HG02588 (cell line): Measurements from ENCODE around the gene GMNC.

ENCODE experiments used
- ATAC-seq: cut with Tn5 transposase; IDR thresholded peaks from one replicate; pipeline ENCODE4 v1.9.1; 2021; ENCODE audit warnings: mild to moderate bottlenecking, moderate library complexity; ENCODE audit not compliant: unreplicated experiment

Gene GMNC

DNA sequence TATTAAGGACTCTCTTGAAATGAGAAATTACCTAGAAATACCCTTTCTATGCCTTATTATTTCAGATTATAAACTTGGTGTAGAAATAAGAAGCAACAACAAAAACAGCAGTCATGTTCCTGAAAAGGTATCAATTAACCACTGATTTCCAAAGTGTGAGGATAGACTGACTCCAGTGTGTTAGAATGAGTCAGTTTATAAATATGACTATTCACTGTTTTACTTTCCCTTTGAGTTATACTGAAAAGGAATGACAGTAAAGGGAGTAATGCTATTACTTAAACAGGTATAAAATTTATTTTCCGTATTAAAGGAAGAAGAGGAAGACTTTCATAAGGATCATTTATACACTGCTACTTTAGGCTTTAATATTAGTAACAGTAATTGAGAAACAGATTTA is 12.9 kb downstream of the GMNC start:
- ATAC-seq = no peak

DNA sequence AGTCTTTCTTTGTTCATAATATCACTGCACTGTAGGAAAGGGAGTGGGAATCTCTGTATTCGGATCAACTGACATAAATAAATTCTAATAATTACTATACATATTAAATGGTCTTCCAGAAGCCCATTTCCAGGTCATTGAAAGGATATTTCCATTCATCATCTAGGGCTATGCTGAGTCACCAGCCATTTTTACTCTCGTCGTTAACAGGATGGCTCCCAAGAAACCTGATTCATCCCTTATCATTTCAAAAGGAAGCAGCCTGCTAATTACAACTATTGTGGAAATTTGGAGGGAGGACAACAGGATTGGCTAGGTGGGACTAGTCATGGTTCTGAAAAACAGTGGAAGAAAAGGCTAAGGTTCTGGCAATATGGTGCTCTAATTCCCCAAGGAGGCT is 13.6 kb downstream of the GMNC start:
- no peak for ATAC-seq

DNA sequence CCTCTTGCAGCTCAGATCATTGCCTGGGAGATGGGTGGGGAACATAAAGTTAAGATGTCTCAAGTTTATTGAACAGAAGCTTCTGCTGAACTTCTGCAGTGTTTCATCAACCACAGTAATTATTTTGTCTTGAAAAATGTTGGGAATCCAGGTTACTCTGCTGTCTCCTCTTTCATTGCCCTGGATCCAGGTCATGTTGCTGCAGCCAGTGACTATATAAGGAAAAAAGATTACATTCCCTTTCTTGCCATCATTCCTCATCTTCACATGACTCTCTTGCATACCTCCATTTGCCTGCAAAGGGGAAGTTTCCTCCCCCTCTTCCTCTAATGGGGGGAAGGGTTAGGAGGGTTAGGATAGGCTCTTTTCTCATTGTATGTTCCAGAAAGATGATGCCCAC is 15.1 kb downstream of the GMNC start:
- ATAC-seq = no peak

DNA sequence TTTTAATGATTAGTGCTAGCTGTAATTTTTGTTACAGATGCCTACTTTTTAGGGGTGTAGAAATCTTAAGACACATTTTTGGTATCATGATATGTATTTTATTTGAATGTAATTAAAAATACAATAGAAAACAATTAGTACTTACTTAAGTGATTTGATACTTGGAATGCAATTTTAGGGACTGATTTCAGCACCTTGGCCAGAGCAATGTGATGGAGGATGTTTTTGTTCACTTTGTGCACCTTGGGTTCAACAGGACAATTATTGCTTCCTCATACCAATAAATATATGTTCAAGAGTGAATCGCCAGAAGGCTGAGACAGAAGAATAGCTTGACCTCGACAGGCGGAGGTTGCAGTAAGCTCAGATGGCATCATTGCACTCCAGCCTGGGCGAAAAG is 22.3 kb downstream of the GMNC start:
- ATAC-seq = no peak

DNA sequence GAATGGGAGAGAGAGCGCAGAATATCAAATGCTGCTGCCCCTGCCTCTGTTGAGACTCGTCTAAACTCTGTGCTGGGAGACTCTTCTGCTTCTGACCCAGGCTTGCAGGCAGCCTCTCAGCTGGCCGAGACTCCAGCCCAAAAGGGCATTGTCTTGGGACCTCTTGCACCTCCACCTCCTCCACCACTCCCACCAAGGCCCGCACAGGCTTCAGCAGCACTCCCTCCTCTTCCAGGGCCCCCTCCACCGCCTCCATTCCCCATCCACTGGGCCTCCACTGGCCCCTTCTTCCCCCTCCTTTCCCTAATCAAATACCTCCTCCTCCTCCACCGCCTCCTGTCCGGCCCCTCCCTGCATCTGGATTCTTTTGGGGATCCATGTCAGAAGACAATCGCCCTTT is 31.3 kb downstream of the GMNC start:
- ATAC-seq = no peak

DNA sequence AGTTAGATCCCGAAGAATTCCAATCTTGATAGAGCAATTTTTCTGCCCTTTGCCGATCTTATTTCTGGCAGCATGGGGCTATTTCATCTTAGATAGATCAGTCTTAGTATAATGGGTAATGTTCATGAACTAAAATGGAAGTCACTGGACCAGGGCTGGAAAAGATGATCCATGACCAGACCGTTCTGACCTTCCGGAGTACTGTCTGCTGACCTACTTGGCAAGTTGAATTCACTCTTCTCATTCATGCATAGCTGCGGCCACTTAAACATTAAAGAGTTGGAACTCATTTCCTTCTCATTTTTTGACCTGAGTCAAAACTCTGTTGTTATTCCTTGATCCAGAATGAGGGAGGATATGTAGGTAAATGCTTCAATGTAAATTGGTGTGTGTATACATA is 32.5 kb downstream of the GMNC start:
- no peak for ATAC-seq

DNA sequence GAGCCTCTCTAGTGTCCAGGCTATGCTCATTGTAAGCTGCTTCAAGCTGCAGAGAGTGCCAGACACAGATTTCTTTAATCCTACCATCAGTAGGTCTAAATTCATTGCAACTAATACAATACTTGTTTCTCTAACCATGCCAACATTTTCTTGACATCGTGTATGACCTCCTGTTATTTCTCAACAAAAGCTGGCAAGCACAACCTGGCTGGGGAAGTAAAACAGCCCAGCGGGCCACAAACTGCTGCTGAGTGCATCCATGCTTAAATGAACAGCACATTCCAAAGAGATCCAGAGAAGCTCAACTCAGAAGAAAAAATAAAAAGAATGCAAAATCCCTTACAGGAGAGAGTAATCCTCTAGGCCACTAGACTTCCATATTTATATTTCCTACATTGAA is 36.5 kb downstream of the GMNC start:
- ATAC-seq = no peak

DNA sequence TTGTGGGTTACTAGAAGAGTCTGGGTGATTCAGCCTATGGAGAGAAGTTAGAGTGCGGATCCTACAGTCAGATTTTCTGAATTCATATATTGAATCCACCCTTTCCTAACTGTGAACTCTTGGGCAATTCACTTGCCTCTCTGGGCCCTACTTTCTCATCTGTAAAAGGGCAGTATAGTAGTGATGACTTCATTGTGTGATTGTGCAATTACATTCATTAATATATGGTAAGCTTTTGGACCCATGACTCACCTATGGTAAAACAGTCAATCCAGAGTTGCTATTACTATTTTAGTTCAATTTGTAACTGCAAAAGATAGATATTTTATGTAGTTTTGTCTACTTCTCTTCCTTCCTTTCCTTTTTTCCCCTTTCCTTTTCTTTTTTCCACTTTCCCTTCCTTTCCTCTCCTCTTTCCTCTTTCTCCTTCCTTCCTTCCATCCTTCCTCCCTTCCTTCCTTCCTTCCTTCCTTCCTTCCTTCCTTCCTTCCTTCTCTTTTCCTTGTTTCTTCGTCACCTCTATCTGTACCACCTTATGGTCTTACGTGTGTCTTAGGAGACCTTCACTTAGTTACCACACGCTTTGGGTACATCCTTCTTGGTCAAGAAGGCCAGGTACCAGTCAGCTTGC is 37.0 kb downstream of the GMNC start:
- ATAC-seq = no peak

DNA sequence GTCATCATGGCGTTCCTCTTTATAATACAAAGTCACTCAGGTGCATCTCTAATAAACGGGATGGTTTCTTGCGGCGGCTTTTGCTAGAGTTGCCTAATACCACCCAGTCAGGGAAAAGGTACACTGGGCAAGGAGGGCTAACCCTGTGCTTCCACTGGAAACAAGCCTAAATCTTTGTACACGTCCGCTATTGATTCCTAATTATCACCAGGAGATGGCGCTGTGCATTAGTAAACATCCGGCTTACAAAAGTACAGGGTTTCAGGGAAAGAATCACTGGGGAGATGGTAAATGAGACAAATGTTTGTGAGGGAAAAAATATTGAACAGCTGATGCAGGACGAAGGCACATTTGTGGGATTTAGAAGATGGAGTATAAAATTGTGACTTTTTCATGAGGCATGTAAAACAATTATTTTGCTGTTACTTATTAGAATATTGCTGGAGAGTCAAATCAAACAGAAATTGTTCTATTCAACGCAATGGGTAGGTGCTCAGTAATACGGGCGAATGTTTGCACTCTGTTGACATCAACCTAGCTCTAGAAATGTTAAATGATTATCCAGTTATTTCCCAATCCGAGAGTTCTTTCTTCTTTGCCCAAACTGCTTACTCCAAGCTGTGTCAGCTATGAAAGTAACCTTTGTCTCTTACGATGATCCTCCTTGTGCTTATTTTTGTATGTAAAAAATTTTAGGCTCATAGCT is 50.6 kb downstream of the GMNC start:
- peak; percentile 60 for ATAC-seq

DNA sequence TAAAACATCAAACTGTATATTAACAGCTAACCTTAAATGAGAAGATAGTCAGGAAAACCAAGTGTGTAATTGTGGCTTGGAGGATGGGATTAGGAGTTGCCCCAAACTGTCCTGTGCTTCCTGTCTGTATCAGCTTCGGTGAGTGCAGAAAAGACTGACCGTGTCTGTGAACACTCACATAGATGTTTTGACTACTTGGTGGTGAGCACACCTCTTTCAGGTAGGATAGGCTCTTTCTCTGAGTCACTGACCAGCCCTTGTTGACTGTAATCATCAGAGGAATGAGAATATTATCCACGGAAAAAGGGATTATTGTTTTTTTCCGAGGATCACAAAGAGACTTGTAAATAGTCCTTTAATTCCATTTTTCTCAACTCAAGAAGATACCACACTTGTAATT is 51.5 kb downstream of the GMNC start:
- ATAC-seq = no peak

DNA sequence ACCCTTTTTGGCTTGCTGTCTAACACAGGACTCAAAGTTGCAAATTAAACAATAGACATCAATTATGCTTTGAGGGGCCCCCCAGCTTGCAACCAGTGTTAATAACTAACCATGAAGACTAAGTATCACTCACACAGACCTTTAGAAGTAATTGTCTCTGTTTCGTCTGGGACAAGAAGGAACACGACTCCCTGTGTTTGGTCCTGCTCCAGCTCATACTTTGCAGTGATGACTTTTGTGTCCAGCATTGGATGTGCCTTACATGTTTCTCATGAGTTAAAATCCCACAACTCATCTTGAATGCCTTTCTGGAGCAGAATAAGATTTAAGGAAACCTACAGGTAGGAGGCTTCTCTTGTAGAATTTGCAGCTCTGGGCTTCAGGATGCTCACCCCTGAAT is 53.1 kb downstream of the GMNC start:
- ATAC-seq = no peak

DNA sequence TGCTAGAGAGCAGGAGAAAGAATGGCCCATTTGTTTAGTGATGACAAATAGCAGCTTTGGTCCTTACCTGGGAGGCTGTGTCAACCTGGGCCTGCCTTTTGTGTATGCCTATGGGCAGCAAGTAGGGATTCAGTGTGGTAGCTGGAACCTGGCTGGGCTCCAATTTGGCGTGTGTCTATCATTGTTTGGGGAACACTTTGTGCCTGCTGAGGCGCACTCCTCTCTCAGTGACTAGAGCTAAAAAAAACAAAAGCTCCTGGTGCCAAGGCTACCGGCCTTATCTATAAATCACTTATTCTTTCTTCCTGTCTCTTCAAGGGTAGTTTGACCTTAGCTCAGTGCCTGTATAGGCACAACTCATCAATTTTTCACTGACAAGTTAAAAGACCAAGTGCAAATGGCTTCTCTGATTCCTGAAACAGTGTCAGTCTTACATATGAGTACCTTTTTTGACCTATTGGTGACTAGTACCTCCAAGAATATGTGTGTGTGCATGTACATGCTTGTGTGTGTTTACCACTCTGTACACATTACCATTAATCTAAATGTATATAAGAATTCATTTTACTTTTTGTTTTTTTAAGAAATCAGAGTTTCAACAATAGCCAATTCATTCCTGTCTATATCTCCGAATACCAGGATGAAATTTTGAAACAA is 54.6 kb downstream of the GMNC start:
- no peak for ATAC-seq
